ENCODE results near the gene LDB3.

DNA sequence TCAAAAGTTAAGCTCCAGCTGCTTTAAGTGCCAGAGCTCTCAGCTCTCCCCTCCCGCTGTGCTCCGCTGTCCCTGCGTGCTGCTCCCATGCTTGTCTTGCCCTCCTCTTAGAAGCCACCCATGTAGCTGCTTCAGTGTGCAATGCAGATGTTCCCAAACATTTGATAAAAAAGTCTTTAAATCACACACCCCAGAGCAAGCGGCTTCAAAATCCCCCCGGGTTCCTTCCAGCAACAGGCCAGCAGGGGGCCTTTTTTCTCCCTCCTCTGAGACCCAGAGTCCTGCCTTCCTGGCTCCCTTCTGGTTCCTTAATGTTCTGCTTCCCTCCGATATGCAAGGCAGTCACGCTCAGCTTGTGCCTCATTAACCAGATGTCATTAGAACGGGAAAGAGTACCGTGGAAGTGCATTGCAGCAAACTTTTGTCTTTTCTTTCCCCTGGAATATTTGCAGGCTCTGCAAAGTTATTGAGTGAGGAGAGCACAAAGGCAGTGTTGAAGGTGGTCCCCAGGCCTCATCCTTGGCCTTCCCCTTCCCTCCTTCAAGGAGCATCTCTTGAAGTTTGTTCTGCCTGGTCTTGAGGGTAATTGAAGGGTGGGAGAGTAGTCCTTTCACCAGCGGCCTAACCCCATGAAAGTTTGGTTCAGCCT, 25.5 kb downstream of the LDB3 start:
- TF ChIP-seq POLR2A (IDR thresholded peaks at IDR 0.05), result no peak
- peak; percentile 30 to 65 (median 60) for TF ChIP-seq CTCF (IDR thresholded peaks at IDR 0.05)
